ENCODE results near the gene RIPOR3. TPM values are rescaled to one million over a fixed set of nuclear protein-coding genes. Genes with fewer than 3 reads are reported as not detected.

RIPOR3 gene
- polyA plus RNA-seq, 1 experiment, result 11.5 TPM

DNA sequence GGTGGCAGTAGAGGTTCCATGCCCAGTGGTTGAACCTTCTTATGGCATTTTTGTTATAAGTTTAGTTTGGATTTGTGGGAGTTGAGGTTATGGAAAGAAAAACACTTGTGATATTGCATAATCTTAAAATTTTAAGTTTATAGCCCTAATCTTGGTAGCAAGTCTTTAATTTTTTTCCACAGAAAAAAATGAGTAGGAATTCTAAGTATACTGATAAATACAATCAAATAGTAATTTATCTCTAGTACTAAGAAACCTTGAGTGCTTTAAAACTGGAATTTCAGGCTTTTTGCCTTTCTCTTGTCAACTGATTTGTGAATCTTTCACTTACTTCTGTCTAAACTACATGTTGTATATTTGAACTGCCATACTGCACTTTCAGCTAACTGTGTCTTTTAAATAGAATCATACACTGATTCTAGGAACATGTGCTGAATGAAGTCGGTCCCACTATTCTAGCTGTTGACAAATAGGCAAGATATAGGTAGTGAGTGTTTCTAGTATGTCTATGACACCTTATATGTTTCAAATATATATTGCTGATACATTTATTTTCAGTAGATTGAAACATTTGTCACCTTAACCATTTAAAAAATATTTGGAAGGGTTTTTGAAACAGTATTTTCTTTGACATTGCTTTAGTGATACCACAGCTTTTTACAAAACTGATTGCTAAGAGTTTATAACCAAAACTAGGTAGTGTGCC is 42.5 kb upstream of the RIPOR3 start:
- POLR2A ChIA-PET, result no interaction called here
- H3K27me3 ChIP-seq (ENCODE audit: control insufficient read depth, insufficient read depth, low read length), result peaks cover 2% of the 10 kb centered on the region
- no peak overlapping the region for H3K27ac ChIP-seq (ENCODE audit: low read depth, low read length)
- DNase-seq (ENCODE audit: low read depth, low spot score), result no peak
- H3K9me3 ChIP-seq (ENCODE audit: control insufficient read depth, insufficient read depth, low read length), result no peaks in the 10 kb centered on the region
- TF ChIP-seq, protein P1, sequence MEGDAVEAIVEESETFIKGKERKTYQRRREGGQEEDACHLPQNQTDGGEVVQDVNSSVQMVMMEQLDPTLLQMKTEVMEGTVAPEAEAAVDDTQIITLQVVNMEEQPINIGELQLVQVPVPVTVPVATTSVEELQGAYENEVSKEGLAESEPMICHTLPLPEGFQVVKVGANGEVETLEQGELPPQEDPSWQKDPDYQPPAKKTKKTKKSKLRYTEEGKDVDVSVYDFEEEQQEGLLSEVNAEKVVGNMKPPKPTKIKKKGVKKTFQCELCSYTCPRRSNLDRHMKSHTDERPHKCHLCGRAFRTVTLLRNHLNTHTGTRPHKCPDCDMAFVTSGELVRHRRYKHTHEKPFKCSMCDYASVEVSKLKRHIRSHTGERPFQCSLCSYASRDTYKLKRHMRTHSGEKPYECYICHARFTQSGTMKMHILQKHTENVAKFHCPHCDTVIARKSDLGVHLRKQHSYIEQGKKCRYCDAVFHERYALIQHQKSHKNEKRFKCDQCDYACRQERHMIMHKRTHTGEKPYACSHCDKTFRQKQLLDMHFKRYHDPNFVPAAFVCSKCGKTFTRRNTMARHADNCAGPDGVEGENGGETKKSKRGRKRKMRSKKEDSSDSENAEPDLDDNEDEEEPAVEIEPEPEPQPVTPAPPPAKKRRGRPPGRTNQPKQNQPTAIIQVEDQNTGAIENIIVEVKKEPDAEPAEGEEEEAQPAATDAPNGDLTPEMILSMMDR (IDR thresholded peaks at IDR 0.05; ENCODE audit: low read depth, low read length), result no peak
- H3K4me3 ChIP-seq (ENCODE audit: low read depth, low read length), result no peak overlapping the region
- CTCF ChIA-PET, result interaction anchor here (1.0 to 2.7 kb wide), 2 partner anchors 11 to 16 kb away, joined by 3 to 18 read pairs; no protein-coding TSS in a partner anchor

- ChIA-PET CTCF (interaction anchor here (2.7 kb wide), 1 partner anchor 17 kb away, joined by 18 read pairs; no protein-coding TSS in a partner anchor), POLR2A (no interaction called here)
- H3K27me3 ChIP-seq (ENCODE audit: control insufficient read depth, insufficient read depth, low read length), result peaks cover 2% of the 10 kb centered on the region
- H3K4me3 ChIP-seq (ENCODE audit: low read depth, low read length), result peak overlapping the region; percentile 74
- no peaks in the 10 kb centered on the region for H3K9me3 ChIP-seq (ENCODE audit: control insufficient read depth, insufficient read depth, low read length)
- H3K27ac ChIP-seq (ENCODE audit: low read depth, low read length), result no peak overlapping the region
- no peak for DNase-seq (ENCODE audit: low read depth, low spot score)
- TF ChIP-seq, protein P1 (IDR thresholded peaks at IDR 0.05; ENCODE audit: low read depth, low read length), result no peak
Observed at GRCh38 chr20:50731930-50732690, 40.8 kb upstream of the RIPOR3 start.

DNA sequence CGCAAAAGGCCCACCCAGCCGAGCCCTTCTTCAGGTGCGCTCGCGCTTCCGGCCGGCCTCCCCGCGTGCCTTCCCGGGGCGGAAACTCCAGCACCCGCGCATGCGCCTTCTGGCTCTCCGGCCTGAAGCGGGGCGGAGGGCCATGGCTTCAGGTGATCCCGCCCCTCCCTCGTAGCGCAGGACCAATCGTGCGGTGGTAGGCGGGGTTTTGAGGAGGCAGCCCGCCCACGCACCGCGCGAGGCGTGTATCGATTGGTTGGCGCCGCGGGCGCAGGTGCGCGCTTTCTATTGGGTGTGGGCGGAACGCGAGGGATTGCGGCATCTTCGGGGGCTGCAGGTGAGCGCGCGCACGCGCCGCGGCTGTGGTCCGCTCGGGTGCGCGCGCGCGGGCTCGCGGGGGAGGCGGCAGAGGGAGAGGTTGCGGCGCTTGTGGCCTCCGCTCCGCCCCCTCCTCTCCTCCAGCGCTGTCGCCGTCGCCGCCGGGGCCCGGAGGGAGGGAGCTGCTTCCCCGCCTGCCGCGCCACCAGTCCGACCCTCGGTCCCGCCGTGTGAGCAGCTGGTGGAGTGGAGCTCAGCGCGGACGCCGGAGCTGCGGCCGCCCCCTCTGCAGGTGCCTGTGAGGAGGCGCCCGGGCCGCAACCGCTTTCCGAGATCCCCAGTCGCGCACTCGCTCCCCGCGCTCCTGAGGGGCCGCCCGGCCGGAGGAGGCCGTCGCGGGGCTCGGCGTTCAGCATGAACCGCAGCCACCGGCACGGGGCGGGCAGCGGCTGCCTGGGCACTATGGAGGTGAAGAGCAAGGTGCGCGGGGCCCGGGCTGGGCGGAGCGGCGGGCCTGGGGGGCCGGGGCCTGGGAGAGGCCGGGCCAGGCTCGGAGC is 40.0 kb upstream of the RIPOR3 start, which contains the start of gene PARD6B:
Gene PARD6B (plus strand): TSS at position 526 of the 875 bp plus-strand sequence. CDS start 207 bp downstream, at position 733.
- ChIA-PET POLR2A (no interaction called here), CTCF (interaction anchor here (2.2 kb wide), 1 partner anchor 18 kb away, joined by 9 read pairs; no protein-coding TSS in a partner anchor)
- Histone ChIP-seq H3K27ac (ENCODE audit: low read depth, low read length) (peak within 1 kb of the TSS; percentile 31), H3K4me3 (ENCODE audit: low read depth, low read length) (peak within 1 kb of the TSS; percentile 74), H3K27me3 (ENCODE audit: control insufficient read depth, insufficient read depth, low read length) (peaks cover 2% of the 10 kb centered on the region), H3K9me3 (ENCODE audit: control insufficient read depth, insufficient read depth, low read length) (no peaks in the 10 kb centered on the region)
- DNase-seq (ENCODE audit: low read depth, low spot score), result peak; percentile 84
- TF ChIP-seq, protein P1 (IDR thresholded peaks at IDR 0.05; ENCODE audit: low read depth, low read length), result no peak

DNA sequence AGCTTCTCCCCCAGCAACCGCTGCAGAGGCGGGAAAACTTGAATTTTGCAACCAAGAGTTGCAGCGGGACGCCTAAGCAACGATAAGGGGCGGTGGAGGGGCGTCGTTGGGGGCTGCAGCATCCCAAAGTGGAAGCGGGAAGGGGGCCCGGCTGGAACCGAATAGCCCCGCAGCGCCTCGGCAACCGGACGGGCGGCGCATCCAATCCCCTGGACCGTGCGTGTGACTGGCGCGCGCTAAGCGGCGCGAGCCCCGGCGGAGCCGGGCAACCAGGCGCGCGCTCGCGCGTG is 39.4 kb upstream of the RIPOR3 start:
- Histone ChIP-seq H3K9me3 (ENCODE audit: control insufficient read depth, insufficient read depth, low read length) (no peaks in the 10 kb centered on the region), H3K27ac (ENCODE audit: low read depth, low read length) (peak overlapping the region; percentile 31), H3K27me3 (ENCODE audit: control insufficient read depth, insufficient read depth, low read length) (peaks cover 2% of the 10 kb centered on the region), H3K4me3 (ENCODE audit: low read depth, low read length) (peak overlapping the region; percentile 74)
- ChIA-PET POLR2A (no interaction called here), CTCF (interaction anchor here (0.8 to 2.2 kb wide), 2 partner anchors 19 to 104 kb away, joined by 5 to 9 read pairs; no protein-coding TSS in a partner anchor)
- TF ChIP-seq, protein P1 (IDR thresholded peaks at IDR 0.05; ENCODE audit: low read depth, low read length), result no peak
- no peak for DNase-seq (ENCODE audit: low read depth, low spot score)

Data from AG04450 (cell line).